ENCODE results near the gene ZNF683.
"Not testable (repeated sequence)": the region's sequence is repeated elsewhere in the genome, so short reads cannot be mapped to it uniquely, and the experiment has no call there.

ZNF683 gene

GRCh38 chr1:26387447-26387846 lies 14.9 kb upstream of the ZNF683 start:
- no peaks in the 10 kb centered on the region for H3K9me3 ChIP-seq (ENCODE audit: control insufficient read depth, low read length)
- H3K27me3 ChIP-seq (replicated peaks; ENCODE audit: control insufficient read depth, insufficient read depth, low read length, poor library complexity, severe bottlenecking) = no peaks in the 10 kb centered on the region
- DNase-seq = no peak
- H3K4me1 ChIP-seq (ENCODE audit: control insufficient read depth, insufficient read depth, low read length, poor library complexity, severe bottlenecking) = peaks cover 15% of the 10 kb centered on the region
- H3K36me3 ChIP-seq (ENCODE audit: control insufficient read depth, insufficient read depth, low read length) = no peaks in the 10 kb centered on the region
- H3K27ac ChIP-seq (ENCODE audit: insufficient read depth, low read length, poor library complexity, severe bottlenecking) = no peak overlapping the region
- H3K4me3 ChIP-seq (ENCODE audit: insufficient read depth, low read depth, low read length, poor library complexity, severe bottlenecking) = no peak overlapping the region

GRCh38 chr1:26385063-26385462 lies 12.5 kb upstream of the ZNF683 start:
- not testable (repeated sequence) for DNase-seq; H3K36me3 ChIP-seq (ENCODE audit: control insufficient read depth, insufficient read depth, low read length); H3K27me3 ChIP-seq (replicated peaks; ENCODE audit: control insufficient read depth, insufficient read depth, low read length, poor library complexity, severe bottlenecking); H3K9me3 ChIP-seq (ENCODE audit: control insufficient read depth, low read length); H3K4me3 ChIP-seq (ENCODE audit: insufficient read depth, low read depth, low read length, poor library complexity, severe bottlenecking); H3K27ac ChIP-seq (ENCODE audit: insufficient read depth, low read length, poor library complexity, severe bottlenecking)
- H3K4me1 ChIP-seq (ENCODE audit: control insufficient read depth, insufficient read depth, low read length, poor library complexity, severe bottlenecking) = peaks cover 15% of the 10 kb centered on the region

- Histone ChIP-seq H3K4me3 (ENCODE audit: insufficient read depth, low read depth, low read length, poor library complexity, severe bottlenecking) (no peak overlapping the region), H3K9me3 (ENCODE audit: control insufficient read depth, low read length) (no peaks in the 10 kb centered on the region), H3K27ac (ENCODE audit: insufficient read depth, low read length, poor library complexity, severe bottlenecking) (no peak overlapping the region), H3K36me3 (ENCODE audit: control insufficient read depth, insufficient read depth, low read length) (no peaks in the 10 kb centered on the region), H3K27me3 (replicated peaks; ENCODE audit: control insufficient read depth, insufficient read depth, low read length, poor library complexity, severe bottlenecking) (no peaks in the 10 kb centered on the region), H3K4me1 (ENCODE audit: control insufficient read depth, insufficient read depth, low read length, poor library complexity, severe bottlenecking) (peaks cover 19% of the 10 kb centered on the region)
- no peak for DNase-seq
Observed at GRCh38 chr1:26384076-26384475, 11.5 kb upstream of the ZNF683 start.

- Histone ChIP-seq H3K4me3 (ENCODE audit: insufficient read depth, low read depth, low read length, poor library complexity, severe bottlenecking) (peak overlapping the region; percentile 5), H3K9me3 (ENCODE audit: control insufficient read depth, low read length) (no peaks in the 10 kb centered on the region), H3K36me3 (ENCODE audit: control insufficient read depth, insufficient read depth, low read length) (no peaks in the 10 kb centered on the region), H3K4me1 (ENCODE audit: control insufficient read depth, insufficient read depth, low read length, poor library complexity, severe bottlenecking) (peaks cover 52% of the 10 kb centered on the region), H3K27ac (ENCODE audit: insufficient read depth, low read length, poor library complexity, severe bottlenecking) (peak overlapping the region; percentile 64), H3K27me3 (replicated peaks; ENCODE audit: control insufficient read depth, insufficient read depth, low read length, poor library complexity, severe bottlenecking) (no peaks in the 10 kb centered on the region)
- no peak for DNase-seq
Observed at GRCh38 chr1:26378879-26379251, 6.3 kb upstream of the ZNF683 start.

GRCh38 chr1:26378088-26378878 lies 5.7 kb upstream of the ZNF683 start:
- Histone ChIP-seq H3K9me3 (ENCODE audit: control insufficient read depth, low read length) (no peaks in the 10 kb centered on the region), H3K4me3 (ENCODE audit: insufficient read depth, low read depth, low read length, poor library complexity, severe bottlenecking) (peak overlapping the region; percentile 5), H3K4me1 (ENCODE audit: control insufficient read depth, insufficient read depth, low read length, poor library complexity, severe bottlenecking) (peaks cover 58% of the 10 kb centered on the region), H3K27me3 (replicated peaks; ENCODE audit: control insufficient read depth, insufficient read depth, low read length, poor library complexity, severe bottlenecking) (no peaks in the 10 kb centered on the region), H3K36me3 (ENCODE audit: control insufficient read depth, insufficient read depth, low read length) (no peaks in the 10 kb centered on the region), H3K27ac (ENCODE audit: insufficient read depth, low read length, poor library complexity, severe bottlenecking) (peak overlapping the region; percentile 64)
- peak; percentile 65 to 78 (median 73) for DNase-seq

GRCh38 chr1:26376050-26376449 lies 3.5 kb upstream of the ZNF683 start:
- no peak for DNase-seq
- Histone ChIP-seq H3K27ac (ENCODE audit: insufficient read depth, low read length, poor library complexity, severe bottlenecking) (no peak overlapping the region), H3K4me1 (ENCODE audit: control insufficient read depth, insufficient read depth, low read length, poor library complexity, severe bottlenecking) (peaks cover 79% of the 10 kb centered on the region), H3K4me3 (ENCODE audit: insufficient read depth, low read depth, low read length, poor library complexity, severe bottlenecking) (no peak overlapping the region), H3K9me3 (ENCODE audit: control insufficient read depth, low read length) (no peaks in the 10 kb centered on the region), H3K36me3 (ENCODE audit: control insufficient read depth, insufficient read depth, low read length) (no peaks in the 10 kb centered on the region), H3K27me3 (replicated peaks; ENCODE audit: control insufficient read depth, insufficient read depth, low read length, poor library complexity, severe bottlenecking) (no peaks in the 10 kb centered on the region)

- no peaks in the 10 kb centered on the region for H3K36me3 ChIP-seq (ENCODE audit: control insufficient read depth, insufficient read depth, low read length)
- no peaks in the 10 kb centered on the region for H3K27me3 ChIP-seq (replicated peaks; ENCODE audit: control insufficient read depth, insufficient read depth, low read length, poor library complexity, severe bottlenecking)
- H3K27ac ChIP-seq (ENCODE audit: insufficient read depth, low read length, poor library complexity, severe bottlenecking) = peak overlapping the region; percentile 3
- H3K4me1 ChIP-seq (ENCODE audit: control insufficient read depth, insufficient read depth, low read length, poor library complexity, severe bottlenecking) = peaks cover 89% of the 10 kb centered on the region
- H3K9me3 ChIP-seq (ENCODE audit: control insufficient read depth, low read length) = no peaks in the 10 kb centered on the region
- no peak overlapping the region for H3K4me3 ChIP-seq (ENCODE audit: insufficient read depth, low read depth, low read length, poor library complexity, severe bottlenecking)
- DNase-seq = no peak
Observed at GRCh38 chr1:26375081-26375480, 2.5 kb upstream of the ZNF683 start.

GRCh38 chr1:26374361-26374760 lies 1.8 kb upstream of the ZNF683 start:
- H3K27me3 ChIP-seq (replicated peaks; ENCODE audit: control insufficient read depth, insufficient read depth, low read length, poor library complexity, severe bottlenecking); DNase-seq; H3K36me3 ChIP-seq (ENCODE audit: control insufficient read depth, insufficient read depth, low read length); H3K9me3 ChIP-seq (ENCODE audit: control insufficient read depth, low read length); H3K4me3 ChIP-seq (ENCODE audit: insufficient read depth, low read depth, low read length, poor library complexity, severe bottlenecking): not testable (repeated sequence)
- H3K4me1 ChIP-seq (ENCODE audit: control insufficient read depth, insufficient read depth, low read length, poor library complexity, severe bottlenecking) = peaks cover 94% of the 10 kb centered on the region
- H3K27ac ChIP-seq (ENCODE audit: insufficient read depth, low read length, poor library complexity, severe bottlenecking) = peak overlapping the region; percentile 29

- no peaks in the 10 kb centered on the region for H3K27me3 ChIP-seq (replicated peaks; ENCODE audit: control insufficient read depth, insufficient read depth, low read length, poor library complexity, severe bottlenecking)
- peak overlapping the region; percentile 29 for H3K27ac ChIP-seq (ENCODE audit: insufficient read depth, low read length, poor library complexity, severe bottlenecking)
- peaks cover 88% of the 10 kb centered on the region for H3K4me1 ChIP-seq (ENCODE audit: control insufficient read depth, insufficient read depth, low read length, poor library complexity, severe bottlenecking)
Observed at GRCh38 chr1:26373789-26374188, 1.2 kb upstream of the ZNF683 start.

GRCh38 chr1:26373281-26373680 lies 731 bp upstream of the ZNF683 start:
- H3K36me3 ChIP-seq (ENCODE audit: control insufficient read depth, insufficient read depth, low read length) = no peaks in the 10 kb centered on the region
- H3K27ac ChIP-seq (ENCODE audit: insufficient read depth, low read length, poor library complexity, severe bottlenecking) = peak overlapping the region; percentile 29
- no peaks in the 10 kb centered on the region for H3K27me3 ChIP-seq (replicated peaks; ENCODE audit: control insufficient read depth, insufficient read depth, low read length, poor library complexity, severe bottlenecking)
- peak; percentile 16 to 31 (median 17) for DNase-seq
- H3K4me1 ChIP-seq (ENCODE audit: control insufficient read depth, insufficient read depth, low read length, poor library complexity, severe bottlenecking) = peaks cover 83% of the 10 kb centered on the region
- H3K4me3 ChIP-seq (ENCODE audit: insufficient read depth, low read depth, low read length, poor library complexity, severe bottlenecking) = no peak overlapping the region
- H3K9me3 ChIP-seq (ENCODE audit: control insufficient read depth, low read length) = no peaks in the 10 kb centered on the region

More at GRCh38 chr1:26373789-26374188, 1.2 kb upstream of the ZNF683 start:
- Histone ChIP-seq H3K36me3 (ENCODE audit: control insufficient read depth, insufficient read depth, low read length) (no peaks in the 10 kb centered on the region), H3K4me3 (ENCODE audit: insufficient read depth, low read depth, low read length, poor library complexity, severe bottlenecking) (no peak overlapping the region), H3K9me3 (ENCODE audit: control insufficient read depth, low read length) (no peaks in the 10 kb centered on the region)
- DNase-seq = no peak

Measured in effector memory CD4-positive, alpha-beta T cell (primary cell).